HG03175 (cell line): ENCODE results near the gene DNAJC22.

ENCODE experiments used
- ATAC-seq: cut with Tn5 transposase; IDR thresholded peaks from one replicate; pipeline ENCODE4 v1.9.1; 2021; ENCODE audit warnings: mild to moderate bottlenecking, moderate library complexity; ENCODE audit not compliant: unreplicated experiment

DNAJC22 gene

DNA sequence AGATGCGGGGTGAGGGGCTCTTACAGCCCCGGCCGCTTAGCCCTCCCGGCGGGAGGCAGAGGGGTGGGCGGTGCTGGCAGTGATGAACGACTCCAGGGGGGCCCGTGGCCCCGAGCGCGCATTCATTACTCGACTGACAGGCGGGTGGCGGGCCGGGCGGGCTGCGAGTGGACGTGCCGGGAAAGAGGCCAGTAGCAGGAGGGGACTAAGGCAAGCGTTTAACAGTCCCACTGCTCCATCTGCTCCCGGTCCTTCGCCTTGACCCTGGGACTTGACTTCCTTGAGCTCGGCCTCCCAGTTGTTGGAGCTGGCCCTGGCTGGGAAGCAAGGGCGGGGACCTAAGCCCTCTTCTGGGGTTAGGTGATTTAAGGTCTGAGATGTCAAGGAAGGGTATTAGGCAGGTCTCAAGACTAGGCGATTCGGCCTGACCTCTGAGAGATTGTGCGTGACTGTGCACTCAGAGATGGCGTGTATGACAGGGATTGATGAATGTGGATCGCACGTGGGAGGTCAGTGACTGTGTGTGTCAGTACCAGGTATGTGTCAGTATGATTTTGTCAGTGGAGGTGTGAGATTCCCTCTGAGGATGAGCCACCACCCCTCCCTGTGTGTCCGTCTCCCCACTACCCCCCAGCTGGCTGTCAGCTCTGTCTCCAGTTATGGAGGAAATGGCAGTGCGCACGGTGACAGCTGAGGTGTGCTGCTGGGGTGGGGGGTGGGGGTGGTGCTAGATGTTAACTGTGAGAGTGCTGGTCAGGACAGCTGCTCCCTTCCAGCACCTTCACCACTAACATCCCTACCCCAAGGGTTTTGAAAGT lies 3.6 kb upstream of the DNAJC22 start:
- ATAC-seq: no peak

DNA sequence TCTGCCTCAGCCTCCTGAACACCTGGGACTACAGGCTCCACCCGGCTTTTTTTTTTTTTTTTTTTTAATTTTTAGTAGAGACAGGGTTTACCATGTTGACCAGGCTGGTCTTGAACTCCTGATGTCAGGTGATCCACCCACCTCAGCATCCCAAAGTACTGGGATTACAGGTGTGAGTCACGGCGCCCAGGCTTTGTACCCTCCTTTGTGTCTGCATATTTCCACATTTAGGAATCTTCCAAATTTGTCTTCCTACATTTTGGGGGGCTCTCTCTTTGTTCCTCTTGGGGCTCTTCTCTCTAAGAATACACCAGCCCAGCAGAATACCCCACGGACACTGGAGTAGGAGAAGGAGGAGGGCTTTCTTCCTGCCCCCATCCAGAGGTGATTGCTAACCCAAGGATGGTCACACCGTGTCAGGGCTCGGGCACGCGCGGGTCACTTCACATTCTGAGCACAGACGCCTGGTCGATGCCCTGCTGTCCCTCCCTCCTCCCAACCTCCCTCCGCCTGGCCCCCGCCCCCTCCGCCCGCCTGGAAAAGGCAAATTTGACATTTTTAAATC lies 2.1 kb upstream of the DNAJC22 start:
- ATAC-seq: no peak

DNA sequence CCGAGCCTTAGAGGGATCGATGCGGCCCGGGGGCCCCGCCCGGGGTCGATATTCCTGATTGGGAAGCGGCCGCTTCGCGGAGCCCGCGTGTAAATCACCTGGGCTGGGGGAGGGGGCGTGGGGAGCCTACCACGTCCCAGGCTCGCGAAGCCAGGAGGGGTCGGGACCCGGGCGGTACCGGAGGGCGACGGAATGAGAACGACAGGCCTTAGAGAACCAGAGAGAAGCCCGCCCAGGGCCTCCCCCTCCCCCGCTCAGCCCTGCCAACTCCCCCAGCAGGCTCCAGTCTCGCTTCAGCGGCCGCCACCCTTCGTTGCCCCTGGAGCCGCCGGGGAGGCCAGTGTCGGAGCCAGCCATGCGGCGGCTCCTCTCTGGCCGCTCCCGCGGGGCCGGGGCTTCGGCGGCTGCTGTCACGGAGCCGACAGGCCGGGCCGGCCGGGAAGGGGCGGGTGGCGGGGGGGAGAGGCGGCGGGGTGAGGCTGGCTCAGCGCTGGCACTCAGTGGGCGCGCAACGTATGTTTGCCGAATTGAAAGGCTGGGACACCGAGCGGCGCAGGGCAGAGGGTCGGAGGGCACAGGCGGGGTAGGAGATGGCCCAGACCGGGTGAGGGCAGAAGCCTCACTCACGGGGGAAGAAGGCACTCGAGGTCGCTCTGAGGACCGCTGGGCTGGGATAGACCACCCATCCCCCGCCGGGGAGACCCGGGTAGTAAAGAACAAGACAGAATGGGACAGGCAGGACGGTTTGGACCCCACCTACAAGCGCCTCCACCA lies 1.4 kb upstream of the DNAJC22 start:
- no peak for ATAC-seq

DNA sequence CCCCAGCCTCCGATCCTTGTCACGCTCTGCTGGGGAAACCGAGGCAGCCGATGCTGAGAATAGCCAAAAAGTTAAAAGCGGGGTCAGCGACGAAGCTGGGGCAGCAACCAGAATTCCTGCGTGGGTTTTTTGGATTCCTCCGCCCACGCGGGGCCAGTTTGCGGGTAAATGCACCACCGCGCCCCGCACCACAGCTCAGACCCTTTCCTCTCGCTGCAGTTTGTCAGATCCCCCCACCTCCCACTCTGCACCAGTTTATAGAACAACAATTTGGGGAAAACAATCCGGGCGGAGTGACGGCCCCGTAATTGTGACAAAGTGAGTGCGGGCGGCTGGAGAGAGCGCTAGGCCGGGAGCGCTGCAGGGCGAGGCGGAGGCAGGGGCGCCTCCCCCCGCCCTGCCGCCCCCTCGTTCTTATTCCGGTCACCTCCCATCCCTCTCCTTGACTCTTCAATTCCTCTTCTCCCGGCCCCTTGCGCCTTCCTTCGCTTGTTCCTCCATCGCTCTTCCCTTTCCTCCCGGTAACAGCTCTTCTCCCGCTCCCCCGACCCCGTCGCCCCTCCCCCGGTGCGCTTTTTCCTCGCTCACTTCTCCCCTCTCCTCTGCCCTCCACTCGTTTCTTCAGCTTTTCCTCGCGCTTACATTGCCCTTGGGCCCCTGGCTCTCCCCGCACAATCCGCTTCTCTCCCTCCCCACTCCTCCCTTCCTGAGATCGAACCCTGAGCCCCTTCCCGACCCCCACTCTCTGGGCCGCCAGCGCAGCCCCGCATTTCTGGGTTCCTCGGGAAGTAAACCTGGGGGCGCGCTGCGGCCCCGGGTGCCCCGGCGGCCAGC lies 646 bp upstream of the DNAJC22 start:
- ATAC-seq: no peak

DNA sequence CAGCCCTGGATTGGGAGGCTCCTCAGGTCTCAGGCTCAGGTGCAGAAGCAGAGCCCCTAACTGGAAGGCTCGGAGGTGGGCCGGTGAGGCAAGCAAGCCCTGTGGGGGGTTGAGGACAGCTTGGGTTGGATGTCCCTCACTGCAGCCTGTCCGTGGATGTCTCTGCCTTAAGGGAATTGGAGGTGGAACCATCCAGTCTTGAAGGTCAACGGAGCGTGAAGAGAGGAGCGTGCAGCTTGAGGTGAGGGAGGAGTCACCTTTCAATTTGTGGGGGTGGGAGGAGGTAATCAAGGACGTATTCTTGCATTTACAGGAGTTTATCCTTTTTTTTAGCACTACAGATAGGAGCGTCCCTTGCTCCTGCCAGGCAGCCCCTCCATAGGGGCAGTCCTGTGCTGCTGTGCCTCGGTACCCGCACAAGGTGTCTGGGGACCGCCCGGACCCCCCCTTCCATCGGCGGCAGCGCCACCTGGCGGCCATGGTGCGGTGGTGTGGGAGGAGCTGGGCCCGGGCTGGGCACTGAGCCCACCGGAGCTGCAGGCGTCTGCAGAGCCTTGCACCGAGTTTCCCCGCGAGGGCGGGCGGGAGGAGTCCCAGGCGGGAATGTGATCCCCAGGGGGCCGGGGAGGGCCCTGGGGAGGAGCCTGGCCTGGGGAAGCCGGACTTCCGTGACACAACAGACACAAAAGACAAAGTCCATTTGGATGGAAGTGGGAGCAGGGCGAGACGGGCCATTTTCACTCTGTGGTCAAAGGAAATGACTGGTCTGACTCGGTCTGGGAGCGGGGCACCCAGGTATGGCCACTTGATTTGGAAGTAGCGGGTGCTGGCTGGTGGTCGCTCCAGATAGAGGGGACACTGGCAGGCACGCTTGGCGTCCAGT lies 864 bp downstream of the DNAJC22 start:
- ATAC-seq: no peak

DNA sequence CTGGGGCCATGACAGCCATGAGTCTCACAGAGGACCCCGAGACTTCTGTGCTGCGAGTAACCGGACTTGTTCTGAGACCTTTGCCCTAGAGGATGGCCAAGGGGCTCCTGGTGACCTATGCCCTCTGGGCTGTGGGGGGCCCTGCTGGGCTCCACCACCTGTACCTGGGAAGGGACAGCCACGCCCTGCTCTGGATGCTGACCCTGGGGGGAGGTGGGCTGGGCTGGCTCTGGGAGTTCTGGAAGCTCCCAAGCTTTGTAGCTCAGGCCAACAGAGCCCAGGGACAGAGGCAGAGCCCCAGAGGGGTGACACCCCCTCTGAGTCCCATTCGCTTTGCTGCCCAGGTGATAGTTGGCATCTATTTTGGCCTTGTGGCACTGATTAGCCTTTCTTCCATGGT lies 2.1 kb downstream of the DNAJC22 start:
- ATAC-seq: no peak

DNA sequence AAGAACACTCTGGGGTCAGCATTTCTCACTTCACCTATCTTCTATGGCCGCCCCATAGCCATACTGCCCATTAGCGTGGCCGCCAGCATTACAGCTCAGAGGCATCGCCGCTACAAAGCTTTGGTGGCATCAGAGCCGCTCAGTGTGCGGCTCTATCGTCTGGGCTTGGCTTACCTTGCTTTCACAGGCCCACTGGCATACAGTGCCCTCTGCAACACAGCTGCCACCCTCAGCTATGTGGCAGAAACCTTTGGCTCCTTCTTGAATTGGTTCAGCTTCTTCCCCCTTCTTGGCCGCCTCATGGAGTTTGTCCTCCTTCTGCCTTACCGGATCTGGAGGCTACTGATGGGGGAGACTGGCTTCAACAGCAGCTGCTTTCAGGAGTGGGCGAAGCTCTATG lies 2.6 kb downstream of the DNAJC22 start:
- no peak for ATAC-seq

DNA sequence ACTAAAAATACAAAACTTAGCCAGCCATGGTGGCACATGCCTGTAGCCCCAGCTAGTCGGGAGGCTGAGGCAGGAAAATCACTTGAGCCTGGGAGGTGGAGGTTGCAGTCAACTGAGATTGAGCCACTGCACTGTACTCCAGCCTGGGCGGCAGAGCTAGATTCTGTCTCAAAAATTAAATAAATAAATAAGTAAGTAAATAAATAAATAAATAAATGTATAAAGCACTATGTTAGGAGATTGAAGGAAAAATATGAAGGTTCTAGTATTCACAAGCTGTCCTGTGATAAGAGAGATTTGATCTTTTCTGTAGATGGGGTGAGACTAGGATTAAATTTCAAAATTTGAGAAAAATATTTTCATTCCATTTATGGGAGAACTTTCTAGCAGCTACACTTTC lies 5.7 kb downstream of the DNAJC22 start:
- no peak for ATAC-seq

DNA sequence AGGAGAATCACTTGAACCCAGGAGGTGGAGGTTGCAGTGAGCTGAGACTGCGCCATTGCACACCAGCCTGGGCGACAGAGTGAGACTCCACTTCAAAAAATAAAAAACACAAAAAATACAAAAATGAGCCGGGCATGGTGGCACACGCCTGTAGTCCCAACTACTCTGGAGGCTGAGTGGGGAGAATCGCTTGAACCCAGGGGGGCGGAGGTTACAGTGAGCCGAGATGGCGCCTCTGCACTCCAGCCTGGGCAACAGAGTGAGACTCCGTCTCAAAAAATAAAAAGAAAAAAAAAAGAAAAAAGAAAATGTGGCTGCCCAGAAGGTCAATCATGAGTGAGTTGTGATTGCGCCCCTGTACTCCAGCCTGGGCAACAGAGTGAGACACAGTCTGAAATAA lies 9.2 kb downstream of the DNAJC22 start:
- ATAC-seq: no peak

DNA sequence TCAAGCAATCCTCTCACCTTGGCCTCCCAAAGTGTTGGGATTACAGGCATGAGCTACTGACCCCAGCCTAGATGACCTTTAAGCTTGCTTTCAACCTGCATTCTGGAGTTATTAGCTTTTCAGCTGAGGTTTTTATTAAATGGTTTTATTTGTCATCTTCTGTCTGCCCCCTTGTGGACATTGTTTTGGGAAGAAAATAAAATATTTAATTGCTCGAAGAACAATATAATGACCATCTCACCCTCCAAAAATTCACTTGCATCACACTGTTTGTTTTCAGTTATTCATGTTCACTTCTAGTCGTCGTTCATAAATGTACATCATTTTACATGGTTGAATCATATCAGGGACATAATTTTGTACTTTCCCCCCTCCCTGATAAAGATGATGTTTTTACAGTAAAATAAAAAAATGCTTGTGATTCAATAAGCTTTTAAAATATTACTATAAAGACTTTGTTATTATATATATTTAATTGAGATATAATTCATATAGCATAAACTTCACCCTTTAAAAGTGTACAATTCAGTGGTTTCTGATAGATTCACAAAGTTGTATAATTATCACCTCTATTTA lies 10.5 kb downstream of the DNAJC22 start:
- ATAC-seq: no peak

DNA sequence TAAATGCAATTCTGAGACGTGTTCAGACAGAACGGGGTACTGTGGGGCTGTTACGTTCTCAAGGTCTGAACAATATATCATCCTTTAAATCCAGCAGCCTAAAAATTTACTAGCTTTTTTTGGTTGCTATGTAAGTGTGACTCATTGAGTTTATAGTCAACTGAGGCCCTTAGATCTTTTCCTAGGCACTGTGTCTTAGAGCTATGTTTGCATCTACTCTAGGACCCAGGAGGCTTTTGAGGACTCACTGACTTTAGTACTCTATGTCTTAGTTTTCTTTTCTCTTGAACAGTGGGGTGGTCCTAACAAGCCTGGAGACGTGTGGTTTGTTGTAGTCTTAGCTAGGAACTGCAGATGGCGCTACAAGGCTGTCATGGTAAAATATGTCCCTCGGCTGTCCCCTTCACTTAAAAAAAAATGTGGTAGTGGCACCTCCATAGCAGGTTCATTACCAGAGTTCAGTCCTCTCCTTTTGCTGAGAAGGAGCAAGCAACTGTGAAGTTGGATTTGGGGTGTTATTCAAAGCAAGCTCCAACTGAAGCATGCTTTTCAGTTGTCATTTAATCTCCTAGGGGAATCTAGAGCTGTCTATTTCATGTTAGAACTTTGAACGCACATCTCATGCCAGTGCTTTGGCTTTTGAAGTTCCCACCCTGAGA lies 11.9 kb downstream of the DNAJC22 start:
- ATAC-seq: peak; percentile 42

DNA sequence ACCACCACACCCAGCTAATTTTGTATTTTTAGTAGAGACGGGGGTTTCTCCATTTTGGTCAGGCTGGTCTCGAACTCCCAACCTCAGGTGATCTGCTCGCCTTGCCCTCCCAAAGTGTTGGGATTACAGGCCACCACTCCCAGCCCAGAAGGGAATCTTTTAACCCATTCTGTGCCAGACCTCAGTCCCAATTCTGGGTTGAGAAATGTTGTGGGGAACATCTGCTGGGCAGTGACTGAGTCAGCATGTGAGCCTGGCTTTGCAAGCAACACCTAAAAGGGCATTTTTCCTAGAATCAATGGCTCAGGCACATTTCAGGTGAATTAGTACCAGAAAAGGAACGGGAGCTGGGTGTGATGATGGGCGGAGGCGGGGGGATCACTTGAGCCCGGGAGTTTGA lies 13.0 kb downstream of the DNAJC22 start:
- ATAC-seq: no peak

DNA sequence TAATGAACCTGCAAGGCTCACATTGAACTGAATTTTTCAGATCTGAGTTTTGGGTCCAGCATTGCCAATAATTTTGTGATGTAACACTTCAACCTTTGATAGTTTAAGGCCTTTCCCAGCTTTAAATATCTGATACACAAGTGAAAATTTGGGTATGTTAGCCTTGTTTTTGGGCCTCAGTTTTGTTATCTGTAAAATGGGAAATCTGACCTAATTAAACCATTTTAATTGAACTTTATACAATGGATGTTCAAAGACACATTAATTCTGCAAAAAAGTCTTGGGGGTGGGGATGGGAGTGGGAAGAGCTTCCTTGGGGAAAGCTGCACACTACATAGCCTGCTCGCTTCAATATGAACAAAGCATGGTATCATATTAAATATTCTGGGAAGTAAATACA lies 15.4 kb downstream of the DNAJC22 start:
- ATAC-seq: no peak

DNA sequence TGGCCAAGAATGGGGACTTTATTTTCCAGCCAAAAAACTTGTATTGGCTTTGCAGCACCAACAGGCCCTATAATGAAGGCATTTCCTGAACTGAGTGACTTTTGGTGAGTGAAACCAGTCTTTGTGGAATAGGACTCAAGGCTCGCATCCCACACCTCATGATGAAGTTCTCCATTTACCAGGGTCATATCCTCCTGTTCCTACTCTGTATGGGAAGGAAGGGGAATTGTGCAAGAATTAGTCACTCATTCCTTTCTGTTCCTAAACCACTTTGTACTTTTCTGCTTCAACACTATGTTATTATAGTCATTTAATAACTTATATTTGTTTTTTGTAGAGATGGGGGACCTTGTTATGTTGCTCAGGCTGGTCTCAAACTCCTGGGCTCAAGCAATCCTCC lies 18.3 kb downstream of the DNAJC22 start:
- no peak for ATAC-seq

DNA sequence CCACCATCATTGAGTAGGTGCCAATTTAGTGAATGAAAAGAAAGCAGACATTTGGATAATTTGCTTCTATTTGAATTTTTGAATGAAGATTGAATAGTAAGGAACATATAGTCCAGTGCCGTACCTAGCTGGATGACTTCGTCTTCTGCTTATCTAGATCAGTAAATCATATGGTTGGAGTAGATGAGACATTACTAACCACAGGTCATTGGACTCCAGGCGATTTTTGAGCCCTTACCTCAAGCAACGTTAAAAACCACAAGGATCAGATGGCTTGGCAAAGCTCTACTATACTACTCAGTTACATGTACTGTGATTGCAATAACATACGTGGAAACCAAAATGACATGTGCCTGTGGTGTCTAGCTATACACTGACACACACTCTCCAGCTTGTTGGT lies 18.9 kb downstream of the DNAJC22 start:
- no peak for ATAC-seq

DNA sequence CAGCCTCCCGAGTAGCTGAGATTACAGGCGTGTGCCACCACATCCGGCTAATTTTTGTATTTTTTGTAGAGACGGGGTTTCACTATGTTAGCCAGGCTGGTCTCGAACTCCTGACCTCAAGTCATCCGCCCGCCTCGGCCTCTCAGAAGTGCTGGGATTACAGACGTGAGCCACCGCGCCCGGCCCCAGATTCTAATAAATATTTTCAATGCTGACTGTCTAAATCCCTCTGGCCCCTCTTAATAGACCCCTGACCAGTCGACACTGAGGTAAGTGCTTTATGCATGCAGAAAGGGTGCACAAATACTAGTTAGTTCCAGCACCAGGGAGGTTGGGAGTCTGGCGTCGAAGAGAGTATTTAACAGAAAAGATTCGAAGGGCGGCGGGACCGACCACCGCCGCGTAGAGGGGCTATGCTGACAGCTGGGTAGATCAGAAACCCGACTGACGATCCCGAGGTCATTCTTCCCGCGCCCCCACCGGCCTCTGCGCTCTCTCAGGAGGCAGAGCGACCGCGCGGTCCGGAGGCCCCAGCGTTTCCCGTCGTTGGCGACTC lies 19.5 kb downstream of the DNAJC22 start:
- peak; percentile 17 for ATAC-seq

DNA sequence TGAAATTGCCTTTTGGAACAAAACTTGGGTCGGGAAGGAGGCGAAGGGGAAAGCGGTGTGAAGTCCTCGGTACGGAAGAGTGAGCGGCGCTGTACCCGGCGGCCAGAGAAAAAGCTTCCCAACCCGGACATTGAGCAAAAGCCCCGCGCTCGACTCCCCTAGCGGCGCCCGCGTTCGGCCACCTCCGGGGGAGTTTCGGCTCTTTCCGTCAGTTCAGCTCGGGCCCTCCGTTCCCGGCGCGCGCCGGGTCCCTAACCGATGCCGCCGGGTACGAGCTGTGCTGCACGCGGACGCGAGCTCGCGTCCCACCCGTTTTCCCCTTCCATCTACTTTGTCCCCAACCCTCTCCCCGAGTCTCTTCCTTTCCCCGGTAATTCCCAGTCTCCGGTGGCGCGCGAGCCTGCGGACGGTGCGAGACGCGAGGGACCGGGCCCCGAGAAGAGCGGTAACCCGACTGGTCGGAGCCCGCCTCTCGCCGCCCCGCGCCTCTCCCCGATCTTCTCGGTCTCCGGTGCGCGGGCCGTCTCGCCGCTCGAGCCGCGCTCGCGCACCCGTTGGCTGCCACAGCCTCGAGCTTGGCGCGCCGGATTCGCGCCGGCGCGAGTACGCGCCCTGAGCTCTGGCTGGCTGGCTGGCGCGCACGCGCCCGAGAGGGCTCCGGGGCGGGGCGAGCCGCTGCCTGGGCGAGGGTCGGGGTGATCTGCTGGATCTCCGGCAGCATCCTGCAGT lies 20.1 kb downstream of the DNAJC22 start:
- ATAC-seq: peak; percentile 64
